ENCODE results near the gene GPR35.
"Not testable (repeated sequence)": the region's sequence is repeated elsewhere in the genome, so short reads cannot be mapped to it uniquely, and the experiment has no call there.

The GPR35 gene

DNA sequence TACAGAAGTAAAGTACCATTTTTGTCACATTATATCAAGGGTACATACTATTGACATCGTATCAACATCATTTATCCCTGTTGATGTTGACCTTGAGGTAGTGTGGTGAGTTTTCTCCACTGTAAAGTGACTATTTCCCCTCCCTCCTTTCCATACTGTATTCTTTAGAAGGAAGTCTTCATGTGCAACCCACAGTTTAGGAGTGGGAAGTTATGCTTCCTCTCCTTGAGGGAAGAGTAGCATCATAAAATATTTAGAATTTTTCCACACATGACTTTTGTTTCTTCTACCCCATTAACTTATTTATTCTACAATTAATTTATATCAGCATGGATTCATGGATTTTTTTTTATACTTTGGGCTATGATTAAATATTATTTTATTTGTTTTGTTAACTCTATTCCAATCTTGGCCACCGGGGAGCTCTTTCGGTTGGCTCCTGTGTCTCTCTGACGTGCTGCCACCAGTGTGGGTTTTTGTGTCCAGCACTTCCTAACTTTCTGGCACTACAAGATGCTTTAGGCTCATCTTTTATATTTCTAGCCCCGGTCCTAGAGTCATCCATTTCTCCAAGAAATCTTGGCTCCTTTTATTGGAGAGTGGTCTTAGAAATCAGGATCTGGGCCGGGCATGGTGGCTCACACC, 38.4 kb downstream of the GPR35 start:
- H3K27ac Mint-ChIP-seq = no peak overlapping the region
- no peaks in the 10 kb centered on the region for H3K4me1 Mint-ChIP-seq
- DNase-seq = no peak
- no peak overlapping the region for H3K4me3 Mint-ChIP-seq
- peaks cover 81% of the 10 kb centered on the region for H3K27me3 Mint-ChIP-seq (ENCODE audit: low read depth, poor library complexity)
- H3K36me3 Mint-ChIP-seq (ENCODE audit: low read depth) = no peaks in the 10 kb centered on the region
- H3K9me3 Mint-ChIP-seq = peaks cover 41% of the 10 kb centered on the region
- TF ChIP-seq, protein P1, sequence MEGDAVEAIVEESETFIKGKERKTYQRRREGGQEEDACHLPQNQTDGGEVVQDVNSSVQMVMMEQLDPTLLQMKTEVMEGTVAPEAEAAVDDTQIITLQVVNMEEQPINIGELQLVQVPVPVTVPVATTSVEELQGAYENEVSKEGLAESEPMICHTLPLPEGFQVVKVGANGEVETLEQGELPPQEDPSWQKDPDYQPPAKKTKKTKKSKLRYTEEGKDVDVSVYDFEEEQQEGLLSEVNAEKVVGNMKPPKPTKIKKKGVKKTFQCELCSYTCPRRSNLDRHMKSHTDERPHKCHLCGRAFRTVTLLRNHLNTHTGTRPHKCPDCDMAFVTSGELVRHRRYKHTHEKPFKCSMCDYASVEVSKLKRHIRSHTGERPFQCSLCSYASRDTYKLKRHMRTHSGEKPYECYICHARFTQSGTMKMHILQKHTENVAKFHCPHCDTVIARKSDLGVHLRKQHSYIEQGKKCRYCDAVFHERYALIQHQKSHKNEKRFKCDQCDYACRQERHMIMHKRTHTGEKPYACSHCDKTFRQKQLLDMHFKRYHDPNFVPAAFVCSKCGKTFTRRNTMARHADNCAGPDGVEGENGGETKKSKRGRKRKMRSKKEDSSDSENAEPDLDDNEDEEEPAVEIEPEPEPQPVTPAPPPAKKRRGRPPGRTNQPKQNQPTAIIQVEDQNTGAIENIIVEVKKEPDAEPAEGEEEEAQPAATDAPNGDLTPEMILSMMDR (IDR thresholded peaks at IDR 0.05) = peak; percentile 9

DNA sequence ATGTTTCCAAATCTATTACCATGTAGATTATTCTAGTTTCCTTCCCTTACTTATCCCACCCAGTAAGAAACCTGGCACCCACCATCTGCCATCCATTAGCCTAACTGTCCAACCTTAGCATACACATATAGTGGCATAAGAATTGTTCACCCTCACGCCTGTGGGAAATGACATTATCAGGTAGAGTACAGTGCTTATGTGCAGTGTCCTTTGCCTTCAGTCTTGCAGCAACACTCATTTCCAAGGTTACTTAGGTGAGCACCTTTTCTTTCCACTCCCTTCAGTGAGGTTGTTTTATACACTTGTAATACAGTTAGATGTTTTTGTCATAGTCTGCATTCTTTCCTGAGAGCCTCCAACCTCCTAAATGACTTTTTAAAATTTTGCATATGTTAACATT, 39.3 kb downstream of the GPR35 start:
- Mint-ChIP-seq H3K27me3 (ENCODE audit: low read depth, poor library complexity) (peaks cover 78% of the 10 kb centered on the region), H3K4me1 (no peaks in the 10 kb centered on the region), H3K27ac (no peak overlapping the region), H3K36me3 (ENCODE audit: low read depth) (no peaks in the 10 kb centered on the region), H3K4me3 (no peak overlapping the region), H3K9me3 (peaks cover 41% of the 10 kb centered on the region)
- TF ChIP-seq, protein P1 (IDR thresholded peaks at IDR 0.05) = no peak
- no peak for DNase-seq

DNA sequence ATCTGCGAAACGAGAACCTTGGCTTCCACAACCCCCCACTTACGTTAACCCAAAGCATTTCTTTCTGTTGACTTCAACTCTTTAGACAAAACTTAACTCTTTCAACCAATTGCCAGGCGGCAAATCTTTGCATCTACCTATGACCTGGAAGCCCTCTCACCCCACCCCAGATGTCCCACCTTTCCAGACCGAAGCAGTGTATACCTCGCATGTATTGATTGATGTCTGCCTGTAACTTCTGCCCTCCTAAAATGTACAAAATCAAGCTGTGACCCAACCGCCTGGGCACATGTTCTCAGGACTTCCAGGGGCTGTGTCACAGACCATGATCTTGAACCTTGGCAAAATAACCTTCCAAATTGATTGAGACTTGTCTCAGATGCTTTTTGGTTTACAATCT, 45.1 kb downstream of the GPR35 start:
- Mint-ChIP-seq H3K4me3 (no peak overlapping the region), H3K27me3 (ENCODE audit: low read depth, poor library complexity) (peaks cover 58% of the 10 kb centered on the region), H3K27ac (no peak overlapping the region), H3K36me3 (ENCODE audit: low read depth) (no peaks in the 10 kb centered on the region), H3K4me1 (peaks cover 7% of the 10 kb centered on the region), H3K9me3 (peaks cover 6% of the 10 kb centered on the region)
- no peak for DNase-seq
- TF ChIP-seq, protein P1 (IDR thresholded peaks at IDR 0.05) = no peak

DNA sequence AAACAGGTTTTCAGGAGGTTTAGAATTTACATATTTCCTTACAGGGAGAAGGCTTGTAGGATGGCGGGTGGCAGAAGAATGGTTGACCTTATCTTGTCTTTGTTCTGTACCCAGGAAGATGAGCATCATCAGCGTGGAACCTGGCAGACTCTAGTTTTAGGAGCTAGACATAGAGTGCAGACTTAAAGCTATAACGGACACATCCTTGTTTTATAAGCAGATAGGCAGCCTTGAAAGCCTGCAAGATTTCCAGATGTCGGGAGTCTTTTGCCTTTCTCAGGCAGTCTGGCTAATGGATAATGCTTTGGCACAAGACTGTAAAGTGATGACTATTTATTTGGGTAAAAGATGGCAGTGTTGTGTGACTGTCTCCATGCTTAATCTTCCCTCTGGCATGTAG, 45.7 kb downstream of the GPR35 start:
- peaks cover 7% of the 10 kb centered on the region for H3K4me1 Mint-ChIP-seq
- TF ChIP-seq, protein P1 (IDR thresholded peaks at IDR 0.05) = no peak
- H3K27me3 Mint-ChIP-seq (ENCODE audit: low read depth, poor library complexity) = peaks cover 54% of the 10 kb centered on the region
- DNase-seq = no peak
- H3K9me3 Mint-ChIP-seq = peaks cover 4% of the 10 kb centered on the region
- no peak overlapping the region for H3K4me3 Mint-ChIP-seq
- no peaks in the 10 kb centered on the region for H3K36me3 Mint-ChIP-seq (ENCODE audit: low read depth)
- no peak overlapping the region for H3K27ac Mint-ChIP-seq

DNA sequence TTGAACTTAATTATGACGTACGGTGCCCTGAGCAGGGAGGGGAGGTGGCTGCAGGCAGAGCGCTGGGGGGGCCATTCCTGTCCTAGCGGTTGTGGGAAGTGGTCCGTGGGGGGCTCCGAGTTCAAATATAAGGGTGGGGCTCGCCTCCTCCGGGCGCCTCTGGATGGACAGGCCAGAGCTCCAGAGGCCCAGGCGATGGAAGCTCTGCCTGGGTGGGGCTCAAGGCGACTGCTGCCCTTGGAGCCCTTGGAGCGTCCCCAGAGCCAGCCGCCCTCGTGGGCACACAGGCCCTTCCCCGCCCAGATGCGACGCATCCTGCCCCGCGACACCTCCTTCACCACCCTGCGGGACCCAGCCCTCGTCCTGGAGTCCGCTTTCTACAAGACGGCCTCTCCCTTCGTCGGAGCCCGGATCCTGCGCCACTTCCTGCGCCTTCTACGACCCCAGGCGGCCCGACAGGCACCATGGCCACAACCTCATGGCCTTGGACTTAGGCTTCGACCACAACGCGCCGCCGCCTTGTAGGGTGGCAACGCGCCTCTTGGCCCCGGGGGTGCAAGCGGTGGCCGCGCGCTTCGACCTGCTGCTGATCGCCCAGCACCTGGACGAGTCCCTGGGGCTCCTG, 46.9 kb downstream of the GPR35 start:
- TF ChIP-seq, protein P1 (IDR thresholded peaks at IDR 0.05) = no peak
- H3K36me3 Mint-ChIP-seq (ENCODE audit: low read depth) = no peaks in the 10 kb centered on the region
- DNase-seq = no peak
- peaks cover 7% of the 10 kb centered on the region for H3K4me1 Mint-ChIP-seq
- H3K4me3 Mint-ChIP-seq = no peak overlapping the region
- H3K27me3 Mint-ChIP-seq (ENCODE audit: low read depth, poor library complexity) = peaks cover 43% of the 10 kb centered on the region
- H3K9me3 Mint-ChIP-seq = no peaks in the 10 kb centered on the region
- H3K27ac Mint-ChIP-seq = no peak overlapping the region

DNA sequence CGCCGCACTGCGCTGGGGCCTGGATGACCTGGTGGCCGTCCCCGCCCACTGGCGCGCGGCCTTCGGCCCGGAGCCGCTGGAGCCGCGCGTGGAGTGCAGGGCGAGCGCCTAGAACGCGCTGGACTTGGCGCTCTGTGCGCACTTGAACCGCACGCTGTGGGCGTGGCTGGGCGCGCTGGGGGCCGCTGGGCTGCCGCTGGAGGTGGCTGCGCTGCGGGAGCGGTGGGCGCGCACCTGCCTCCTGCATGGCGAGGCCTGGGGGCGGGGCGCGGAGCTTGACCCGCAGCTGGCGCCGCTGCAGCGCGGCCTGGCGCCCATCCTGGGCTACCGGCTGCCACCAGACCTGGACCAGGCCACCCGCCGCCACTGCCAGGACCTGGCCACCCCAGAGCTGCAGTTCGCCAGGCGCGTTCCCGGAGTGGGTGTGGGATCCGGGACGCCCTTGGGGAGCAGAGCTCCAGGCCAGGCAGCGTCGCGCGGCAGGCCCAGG, 47.5 kb downstream of the GPR35 start:
- Mint-ChIP-seq H3K27ac (no peak overlapping the region), H3K4me3 (no peak overlapping the region)
- no peak for DNase-seq

DNA sequence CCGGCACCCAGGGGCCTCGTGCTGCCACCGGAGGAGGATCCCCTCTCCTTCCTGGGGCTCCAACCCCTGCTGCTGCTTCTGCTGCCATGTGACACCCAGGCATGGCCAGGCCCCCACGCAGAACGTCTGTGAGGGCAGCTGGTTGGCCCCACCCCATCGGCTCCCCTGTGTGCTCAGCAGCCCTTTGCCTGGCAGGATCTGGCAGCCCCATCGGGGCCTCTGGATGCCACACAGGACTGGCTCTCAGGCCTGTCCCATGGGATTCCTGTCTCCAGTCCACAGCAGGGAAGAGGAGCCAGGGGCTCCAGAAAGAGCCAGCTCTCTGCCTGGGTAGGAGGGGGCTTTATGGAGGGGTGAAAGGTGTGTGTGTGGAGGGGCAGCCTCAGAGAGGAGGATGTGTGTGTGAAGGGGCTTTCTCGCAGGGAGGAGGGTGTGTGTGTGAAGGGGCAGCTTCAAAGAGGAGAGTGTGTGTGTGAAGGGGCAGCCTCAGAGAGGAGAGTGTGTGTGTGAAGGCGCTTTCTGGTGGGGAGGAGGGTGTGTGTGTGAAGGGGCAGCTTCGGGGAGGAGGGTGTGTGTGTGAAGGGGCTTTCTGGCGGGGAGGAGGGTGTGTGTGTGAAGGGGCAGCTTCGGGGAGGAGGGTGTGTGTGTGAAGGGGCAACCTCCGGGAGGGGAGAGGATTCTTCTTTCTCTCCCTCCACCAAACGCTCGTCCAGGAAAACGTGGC, 49.3 kb downstream of the GPR35 start:
- Mint-ChIP-seq H3K4me3 (peak overlapping the region; percentile 45), H3K27me3 (ENCODE audit: low read depth, poor library complexity) (peaks cover 28% of the 10 kb centered on the region)
- not testable (repeated sequence) for H3K27ac Mint-ChIP-seq; DNase-seq; H3K36me3 Mint-ChIP-seq (ENCODE audit: low read depth); H3K9me3 Mint-ChIP-seq; H3K4me1 Mint-ChIP-seq

More for the DNA sequence above, 47.5 kb downstream of the GPR35 start:
- Mint-ChIP-seq H3K36me3 (ENCODE audit: low read depth) (no peaks in the 10 kb centered on the region), H3K4me1 (peaks cover 7% of the 10 kb centered on the region), H3K27me3 (ENCODE audit: low read depth, poor library complexity) (peaks cover 38% of the 10 kb centered on the region), H3K9me3 (no peaks in the 10 kb centered on the region)
- TF ChIP-seq, protein P1 (IDR thresholded peaks at IDR 0.05) = no peak

DNA sequence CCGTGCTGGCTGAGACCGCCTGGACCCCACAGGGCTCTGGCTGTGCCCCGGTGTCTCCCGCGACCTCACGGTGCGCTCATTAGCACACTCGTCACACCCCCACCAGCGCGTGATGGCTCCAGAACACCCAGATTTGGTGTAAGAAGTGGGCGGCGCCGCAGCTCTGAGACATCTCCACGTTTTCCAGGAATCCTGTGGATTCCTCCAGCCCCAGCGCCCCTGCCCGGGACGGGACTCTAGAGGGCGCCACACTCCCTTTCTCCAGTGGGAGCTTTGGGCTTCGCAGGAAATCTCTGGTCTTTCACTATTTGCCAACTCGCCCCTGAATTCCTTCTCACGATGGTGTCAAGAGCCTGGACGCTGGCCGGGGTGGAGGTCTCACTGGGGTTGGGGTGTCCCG, 50.1 kb downstream of the GPR35 start:
- H3K4me1 Mint-ChIP-seq, DNase-seq: not testable (repeated sequence)
- H3K27me3 Mint-ChIP-seq (ENCODE audit: low read depth, poor library complexity) = peaks cover 22% of the 10 kb centered on the region

More for the DNA sequence above, 50.1 kb downstream of the GPR35 start:
- H3K9me3 Mint-ChIP-seq; H3K36me3 Mint-ChIP-seq (ENCODE audit: low read depth); H3K4me3 Mint-ChIP-seq; H3K27ac Mint-ChIP-seq: not testable (repeated sequence)

All from nephron progenitor cell (in vitro differentiated cells).